GM12878 (cell line): ENCODE results near the gene HNRNPA2B1. TPM values are rescaled to one million over a fixed set of nuclear protein-coding genes. Genes with fewer than 3 reads are reported as not detected.

Source experiments
- ESRRA ChIP-seq: IDR thresholded peaks from 2 replicates; pipeline ENCODE4 v1.6.1; 2012; ENCODE audit warnings: mild to moderate bottlenecking, low read length, improper control_type of control experiment
- JUNB ChIP-seq: IDR thresholded peaks from 2 replicates; pipeline ENCODE4 v1.6.1; 2016; ENCODE audit warnings: antibody characterized with exemption, mild to moderate bottlenecking
- JUND ChIP-seq: IDR thresholded peaks from 2 replicates; pipeline ENCODE4 v1.6.1; 2012; ENCODE audit warnings: low read depth, mild to moderate bottlenecking, low read length, improper control_type of control experiment, moderate library complexity
- KLF5 ChIP-seq: fragments of 450-650 bp; IDR thresholded peaks from 2 replicates; pipeline ENCODE4 v1.6.1; 2014; ENCODE audit warnings: mild to moderate bottlenecking; ENCODE audit not compliant: partially characterized antibody
- NFXL1 ChIP-seq: fragments of 450-650 bp; IDR thresholded peaks from 2 replicates; pipeline ENCODE4 v1.6.1; 2017; ENCODE audit warnings: antibody characterized with exemption, mild to moderate bottlenecking, borderline replicate concordance
- NR2F1 ChIP-seq: fragments of 450-650 bp; conservative IDR thresholded peaks from 2 replicates; pipeline ENCODE4 v1.6.1; 2017; ENCODE audit warnings: mild to moderate bottlenecking
- PBX3 ChIP-seq: IDR thresholded peaks from 2 replicates; pipeline ENCODE4 v1.6.1; 2011; ENCODE audit warnings: mild to moderate bottlenecking, low read depth, low read length, moderate library complexity; ENCODE audit not compliant: insufficient replicate concordance
- RAD21 ChIP-seq: IDR thresholded peaks from 2 replicates; pipeline ENCODE4 v1.6.1; 2011; ENCODE audit warnings: mild to moderate bottlenecking, low read depth, low read length, moderate library complexity; ENCODE audit not compliant: insufficient read depth
- RBBP5 ChIP-seq: fragments of 200-600 bp; sonication (generic); conservative IDR thresholded peaks from 2 replicates; pipeline ENCODE4 v1.6.1; 2016
- SIN3A ChIP-seq: IDR thresholded peaks from 2 replicates; pipeline ENCODE4 v1.6.1; 2012; ENCODE audit warnings: low read depth, low read length, improper control_type of control experiment
- SP1 ChIP-seq: IDR thresholded peaks from one replicate; pipeline ENCODE4 v1.6.1; 2011; ENCODE audit warnings: low read depth, low read length
- SPI1 ChIP-seq: IDR thresholded peaks from 2 replicates; pipeline ENCODE4 v1.6.1; 2011; ENCODE audit warnings: low read depth, mild to moderate bottlenecking, low read length, moderate library complexity, borderline replicate concordance; ENCODE audit not compliant: insufficient read depth
- polyA plus RNA-seq, 11 experiments: library from polyadenylated mRNA; depleted of rRNA in 4 of 11; unstranded in 6 of 11; stranded (reverse) in 5 of 11; fragments of >200 nt; fragmentation: Nextera tagmentation in 4 of 11; fragmentation: Illumina TruSeq in 1 of 11; extraction: Ambion mirVana in 4 of 11; extraction: Trizol in 1 of 11; gene quantifications; 1 replicate in 1 of 11; 2 replicates in 10 of 11; pipeline versions ENCODE4 v1.2.1 to v1.2.3, GENCODE V29; 2011 to 2016; ENCODE audit warnings: inconsistent platforms in 2 of 11, missing spikeins in 2 of 11, low read depth in 1 of 11
- total RNA-seq, 4 experiments: library from RNA; depleted of rRNA in 3 of 4; stranded (reverse); fragments of >200 nt in 3 of 4; fragmentation: Illumina TruSeq in 1 of 4; extraction: Trizol in 1 of 4; gene quantifications; 2 replicates each; pipeline versions ENCODE4 v1.2.1 to v1.2.3, GENCODE V29; 2013 to 2021
- TF ChIP-seq, protein P1 (sequence below): fragments of 450-650 bp; IDR thresholded peaks from 2 replicates; pipeline ENCODE4 v1.6.1; 2017; ENCODE audit warnings: antibody characterized with exemption, mild to moderate bottlenecking, moderate library complexity
- TF ChIP-seq, protein P2 (sequence below): fragments of 450-650 bp; IDR thresholded peaks from 2 replicates; pipeline ENCODE4 v1.6.1; 2017; ENCODE audit warnings: mild to moderate bottlenecking
- TF ChIP-seq, protein P3 (sequence below): fragments of 450-650 bp; IDR thresholded peaks from 2 replicates; pipeline ENCODE4 v1.6.1; 2016; ENCODE audit warnings: mild to moderate bottlenecking
- TF ChIP-seq, protein P4 (sequence below): IDR thresholded peaks from 2 replicates; pipeline ENCODE4 v1.6.1; 2012; ENCODE audit warnings: mild to moderate bottlenecking, low read depth, low read length

Gene HNRNPA2B1
- total and polyA plus RNA-seq, 10 of the 15 experiments (the other 5 are each of a cell fraction or from before 2014, with no cell fraction given), result 295 to 1,396 (median 932) TPM

GRCh38 chr7:26200444-26201246 lies at the start of gene HNRNPA2B1 (continued):
- TF ChIP-seq, protein P1, sequence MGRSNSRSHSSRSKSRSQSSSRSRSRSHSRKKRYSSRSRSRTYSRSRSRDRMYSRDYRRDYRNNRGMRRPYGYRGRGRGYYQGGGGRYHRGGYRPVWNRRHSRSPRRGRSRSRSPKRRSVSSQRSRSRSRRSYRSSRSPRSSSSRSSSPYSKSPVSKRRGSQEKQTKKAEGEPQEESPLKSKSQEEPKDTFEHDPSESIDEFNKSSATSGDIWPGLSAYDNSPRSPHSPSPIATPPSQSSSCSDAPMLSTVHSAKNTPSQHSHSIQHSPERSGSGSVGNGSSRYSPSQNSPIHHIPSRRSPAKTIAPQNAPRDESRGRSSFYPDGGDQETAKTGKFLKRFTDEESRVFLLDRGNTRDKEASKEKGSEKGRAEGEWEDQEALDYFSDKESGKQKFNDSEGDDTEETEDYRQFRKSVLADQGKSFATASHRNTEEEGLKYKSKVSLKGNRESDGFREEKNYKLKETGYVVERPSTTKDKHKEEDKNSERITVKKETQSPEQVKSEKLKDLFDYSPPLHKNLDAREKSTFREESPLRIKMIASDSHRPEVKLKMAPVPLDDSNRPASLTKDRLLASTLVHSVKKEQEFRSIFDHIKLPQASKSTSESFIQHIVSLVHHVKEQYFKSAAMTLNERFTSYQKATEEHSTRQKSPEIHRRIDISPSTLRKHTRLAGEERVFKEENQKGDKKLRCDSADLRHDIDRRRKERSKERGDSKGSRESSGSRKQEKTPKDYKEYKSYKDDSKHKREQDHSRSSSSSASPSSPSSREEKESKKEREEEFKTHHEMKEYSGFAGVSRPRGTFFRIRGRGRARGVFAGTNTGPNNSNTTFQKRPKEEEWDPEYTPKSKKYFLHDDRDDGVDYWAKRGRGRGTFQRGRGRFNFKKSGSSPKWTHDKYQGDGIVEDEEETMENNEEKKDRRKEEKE, result 0 out of 2 replicates have a peak, but pooled peaks have one; percentile 51
- 0 out of 2 replicates have a peak, but pooled peaks have one; percentile 9 for TF ChIP-seq JUND
- peak; percentile 50 for TF ChIP-seq PBX3
- 0 out of 2 replicates have a peak, but pooled peaks have one; percentile 31 for TF ChIP-seq SIN3A
- no peak for TF ChIP-seq NR2F1
- no peak for TF ChIP-seq RBBP5
- no peak; the same call in 1 of the 2 replicates for TF ChIP-seq ESRRA
- TF ChIP-seq, protein P2, sequence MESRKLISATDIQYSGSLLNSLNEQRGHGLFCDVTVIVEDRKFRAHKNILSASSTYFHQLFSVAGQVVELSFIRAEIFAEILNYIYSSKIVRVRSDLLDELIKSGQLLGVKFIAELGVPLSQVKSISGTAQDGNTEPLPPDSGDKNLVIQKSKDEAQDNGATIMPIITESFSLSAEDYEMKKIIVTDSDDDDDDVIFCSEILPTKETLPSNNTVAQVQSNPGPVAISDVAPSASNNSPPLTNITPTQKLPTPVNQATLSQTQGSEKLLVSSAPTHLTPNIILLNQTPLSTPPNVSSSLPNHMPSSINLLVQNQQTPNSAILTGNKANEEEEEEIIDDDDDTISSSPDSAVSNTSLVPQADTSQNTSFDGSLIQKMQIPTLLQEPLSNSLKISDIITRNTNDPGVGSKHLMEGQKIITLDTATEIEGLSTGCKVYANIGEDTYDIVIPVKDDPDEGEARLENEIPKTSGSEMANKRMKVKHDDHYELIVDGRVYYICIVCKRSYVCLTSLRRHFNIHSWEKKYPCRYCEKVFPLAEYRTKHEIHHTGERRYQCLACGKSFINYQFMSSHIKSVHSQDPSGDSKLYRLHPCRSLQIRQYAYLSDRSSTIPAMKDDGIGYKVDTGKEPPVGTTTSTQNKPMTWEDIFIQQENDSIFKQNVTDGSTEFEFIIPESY, result peak; percentile 89; the same call in 1 of the 2 replicates
- TF ChIP-seq, protein P3, sequence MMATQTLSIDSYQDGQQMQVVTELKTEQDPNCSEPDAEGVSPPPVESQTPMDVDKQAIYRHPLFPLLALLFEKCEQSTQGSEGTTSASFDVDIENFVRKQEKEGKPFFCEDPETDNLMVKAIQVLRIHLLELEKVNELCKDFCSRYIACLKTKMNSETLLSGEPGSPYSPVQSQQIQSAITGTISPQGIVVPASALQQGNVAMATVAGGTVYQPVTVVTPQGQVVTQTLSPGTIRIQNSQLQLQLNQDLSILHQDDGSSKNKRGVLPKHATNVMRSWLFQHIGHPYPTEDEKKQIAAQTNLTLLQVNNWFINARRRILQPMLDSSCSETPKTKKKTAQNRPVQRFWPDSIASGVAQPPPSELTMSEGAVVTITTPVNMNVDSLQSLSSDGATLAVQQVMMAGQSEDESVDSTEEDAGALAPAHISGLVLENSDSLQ, result peak; percentile 73
- TF ChIP-seq KLF5, result peak; percentile 90
- no peak for TF ChIP-seq JUNB
- peak; percentile 41 for TF ChIP-seq SP1
- TF ChIP-seq, protein P4, sequence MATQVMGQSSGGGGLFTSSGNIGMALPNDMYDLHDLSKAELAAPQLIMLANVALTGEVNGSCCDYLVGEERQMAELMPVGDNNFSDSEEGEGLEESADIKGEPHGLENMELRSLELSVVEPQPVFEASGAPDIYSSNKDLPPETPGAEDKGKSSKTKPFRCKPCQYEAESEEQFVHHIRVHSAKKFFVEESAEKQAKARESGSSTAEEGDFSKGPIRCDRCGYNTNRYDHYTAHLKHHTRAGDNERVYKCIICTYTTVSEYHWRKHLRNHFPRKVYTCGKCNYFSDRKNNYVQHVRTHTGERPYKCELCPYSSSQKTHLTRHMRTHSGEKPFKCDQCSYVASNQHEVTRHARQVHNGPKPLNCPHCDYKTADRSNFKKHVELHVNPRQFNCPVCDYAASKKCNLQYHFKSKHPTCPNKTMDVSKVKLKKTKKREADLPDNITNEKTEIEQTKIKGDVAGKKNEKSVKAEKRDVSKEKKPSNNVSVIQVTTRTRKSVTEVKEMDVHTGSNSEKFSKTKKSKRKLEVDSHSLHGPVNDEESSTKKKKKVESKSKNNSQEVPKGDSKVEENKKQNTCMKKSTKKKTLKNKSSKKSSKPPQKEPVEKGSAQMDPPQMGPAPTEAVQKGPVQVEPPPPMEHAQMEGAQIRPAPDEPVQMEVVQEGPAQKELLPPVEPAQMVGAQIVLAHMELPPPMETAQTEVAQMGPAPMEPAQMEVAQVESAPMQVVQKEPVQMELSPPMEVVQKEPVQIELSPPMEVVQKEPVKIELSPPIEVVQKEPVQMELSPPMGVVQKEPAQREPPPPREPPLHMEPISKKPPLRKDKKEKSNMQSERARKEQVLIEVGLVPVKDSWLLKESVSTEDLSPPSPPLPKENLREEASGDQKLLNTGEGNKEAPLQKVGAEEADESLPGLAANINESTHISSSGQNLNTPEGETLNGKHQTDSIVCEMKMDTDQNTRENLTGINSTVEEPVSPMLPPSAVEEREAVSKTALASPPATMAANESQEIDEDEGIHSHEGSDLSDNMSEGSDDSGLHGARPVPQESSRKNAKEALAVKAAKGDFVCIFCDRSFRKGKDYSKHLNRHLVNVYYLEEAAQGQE, result no peak
- TF ChIP-seq SPI1, result 0 out of 2 replicates have a peak, but pooled peaks have one; percentile 25
- no peak for TF ChIP-seq RAD21
- no peak for TF ChIP-seq NFXL1
